GM18511 (cell line): ENCODE measurements around the gene CSTF1.

Experiments
- ATAC-seq: cut with Tn5 transposase; IDR thresholded peaks from one replicate; pipeline ENCODE4 v1.9.1; 2021; ENCODE audit warnings: mild to moderate bottlenecking, moderate library complexity; ENCODE audit not compliant: unreplicated experiment

Gene CSTF1

GRCh38 chr20:56449459-56449858 lies 57.0 kb downstream of the CSTF1 start:
- ATAC-seq, result no peak

DNA sequence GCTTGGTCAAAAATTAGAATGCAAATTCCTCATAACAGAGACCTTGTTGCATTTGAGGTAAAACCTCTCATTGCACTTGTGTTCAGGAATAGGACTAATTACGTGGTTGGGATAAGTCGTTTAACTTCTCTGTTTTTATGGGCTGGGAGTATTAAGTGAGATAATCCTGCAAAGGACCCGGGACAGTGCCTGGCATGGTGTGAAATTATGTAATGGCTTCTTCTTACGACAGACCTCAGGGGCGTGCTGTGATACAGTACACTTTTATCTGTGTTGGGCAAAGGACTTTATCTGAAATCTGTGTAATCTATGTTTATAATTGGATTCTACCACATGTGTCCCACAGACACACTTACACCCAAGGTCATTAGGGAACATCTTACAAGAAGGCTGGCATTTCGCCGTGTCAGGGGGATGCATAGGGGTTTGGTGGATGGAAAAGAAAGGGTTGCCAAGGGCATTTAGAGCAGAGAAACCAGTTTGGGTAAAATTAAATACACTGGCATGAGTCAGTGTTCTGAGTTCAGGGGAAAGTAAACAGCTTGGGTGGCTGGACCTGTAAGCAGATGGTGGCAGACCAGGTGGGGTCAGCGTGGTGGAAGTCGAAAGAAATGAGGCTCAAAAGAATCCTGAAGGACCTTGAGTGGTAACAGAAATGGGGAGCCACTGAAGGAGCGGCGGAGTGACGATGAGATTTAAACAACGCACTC lies 58.8 kb downstream of the CSTF1 start:
- no peak for ATAC-seq

- peak; percentile 79 for ATAC-seq
These were observed 60.9 kb downstream of the CSTF1 start for GRCh38 chr20:56453352-56453751.

- ATAC-seq, result peak; percentile 84
These were observed 62.3 kb downstream of the CSTF1 start for GRCh38 chr20:56454754-56455153.
